HEK293 (cell line): ENCODE data around the gene PDRG1.

Source experiments
- CTCF ChIA-PET: fragments of 350-600 bp; formaldehyde crosslinking; extraction: SDS; loops from one replicate; lab custom pipeline; 2021; ENCODE audit warnings: antibody characterized with exemption; lab: Yijun Ruan, JAX
- POLR2A ChIA-PET: fragments of 300-600 bp; formaldehyde crosslinking; extraction: SDS; loops from one replicate; lab custom pipeline; 2020; ENCODE audit warnings: antibody characterized with exemption, inconsistent platforms; lab: Yijun Ruan, JAX
- H3K27ac ChIP-seq: fragments of 200-500 bp; sonication (Bioruptor generic); 2 replicates; pipeline ENCODE4 v1.5.1; 2014; ENCODE audit warnings: low read depth, low read length, control low read depth, inconsistent platforms; ENCODE audit errors: extremely low read depth
- H3K36me3 ChIP-seq, 2 experiments: fragments of 200-500 bp in 1 of 2; sonication (Bioruptor generic) in 1 of 2; 1 replicate in 1 of 2; 2 replicates in 1 of 2; pipeline ENCODE4 v1.5.1; 2014 to 2017; ENCODE audit warnings: inconsistent platforms in 2 of 2, low read length in 2 of 2; ENCODE audit not compliant: control insufficient read depth in 2 of 2, insufficient read depth in 1 of 2
- H3K4me1 ChIP-seq: fragments of 200-500 bp; sonication (Bioruptor generic); 2 replicates; pipeline ENCODE4 v1.5.1; 2014; ENCODE audit warnings: mild to moderate bottlenecking, low read length, inconsistent platforms; ENCODE audit not compliant: control insufficient read depth, insufficient read depth
- H3K4me3 ChIP-seq: 2 replicates; pipeline ENCODE4 v1.5.1; 2011; ENCODE audit warnings: low read depth, mild to moderate bottlenecking, control low read depth, low read length, moderate library complexity
- H3K9me3 ChIP-seq: fragments of 200-500 bp; sonication (Bioruptor generic); 2 replicates; pipeline ENCODE4 v1.5.1; 2014; ENCODE audit warnings: low read depth, low read length, inconsistent platforms; ENCODE audit not compliant: control insufficient read depth, insufficient read depth
- CTCF ChIP-seq: fragments of 450-650 bp; formaldehyde crosslinking; IDR thresholded peaks from 2 replicates; pipeline ENCODE4 v1.5.1; 2016; ENCODE audit warnings: missing biosample characterization, missing genetic modification characterization
- PRDM6 ChIP-seq: fragments of 450-650 bp; formaldehyde crosslinking; IDR thresholded peaks from 2 replicates; pipeline ENCODE4 v1.5.1; 2017; ENCODE audit warnings: missing biosample characterization, missing genetic modification characterization
- SETDB1 ChIP-seq: IDR thresholded peaks from one replicate; pipeline ENCODE4 v1.6.1; 2017; ENCODE audit warnings: mild to moderate bottlenecking, low read length, moderate library complexity, mixed read lengths; ENCODE audit not compliant: insufficient read length
- TCF7L2 ChIP-seq: IDR thresholded peaks from 2 replicates; pipeline ENCODE4 v1.6.1; 2011; ENCODE audit warnings: low read depth, mild to moderate bottlenecking, inconsistent platforms, low read length, moderate library complexity, borderline replicate concordance
- YY2 ChIP-seq: fragments of 450-650 bp; formaldehyde crosslinking; IDR thresholded peaks from 2 replicates; pipeline ENCODE4 v1.5.1; 2016; ENCODE audit warnings: missing biosample characterization, missing genetic modification characterization
- ZBTB11 ChIP-seq: fragments of 450-650 bp; formaldehyde crosslinking; conservative IDR thresholded peaks from 2 replicates; pipeline ENCODE4 v1.5.1; 2016; ENCODE audit warnings: low read depth, missing biosample characterization, missing genetic modification characterization
- ZNF133 ChIP-seq: fragments of 450-650 bp; formaldehyde crosslinking; IDR thresholded peaks from 2 replicates; pipeline ENCODE4 v1.5.1; 2016; ENCODE audit warnings: missing biosample characterization, missing genetic modification characterization
- ZNF2 ChIP-seq: fragments of 450-650 bp; formaldehyde crosslinking; IDR thresholded peaks from 2 replicates; pipeline ENCODE4 v1.5.1; 2016; ENCODE audit warnings: missing biosample characterization, missing genetic modification characterization
- ZNF514 ChIP-seq: fragments of 450-650 bp; formaldehyde crosslinking; IDR thresholded peaks from 2 replicates; pipeline ENCODE4 v1.5.1; 2016; ENCODE audit warnings: missing biosample characterization, missing genetic modification characterization
- ZNF558 ChIP-seq: fragments of 450-650 bp; formaldehyde crosslinking; IDR thresholded peaks from 2 replicates; pipeline ENCODE4 v1.5.1; 2016; ENCODE audit warnings: missing biosample characterization, missing genetic modification characterization
- ZNF639 ChIP-seq: fragments of 450-650 bp; formaldehyde crosslinking; IDR thresholded peaks from 2 replicates; pipeline ENCODE4 v1.5.1; 2016; ENCODE audit warnings: missing biosample characterization, missing genetic modification characterization

Gene PDRG1

GRCh38 chr20:31972471-31973021 lies 20.7 kb upstream of the PDRG1 start:
- CTCF ChIA-PET, result interaction anchor here (0.5 to 1.6 kb wide), 3 partner anchors 20 to 345 kb away, joined by 4 to 6 read pairs (median 4); partner anchors contain the start of gene PDRG1
- H3K36me3 ChIP-seq, result no peaks in the 10 kb centered on the region
- no peak overlapping the region for H3K27ac ChIP-seq
- no peaks in the 10 kb centered on the region for H3K4me1 ChIP-seq
- POLR2A ChIA-PET, result interaction anchor here (1.0 kb wide), 1 partner anchor 55 kb away, joined by 3 read pairs; no protein-coding TSS in a partner anchor
- no peak overlapping the region for H3K4me3 ChIP-seq
- TF ChIP-seq ZNF133 (tag by site-specific recombination), result no peak
- H3K9me3 ChIP-seq, result no peaks in the 10 kb centered on the region

GRCh38 chr20:31969991-31970390 lies 18.1 kb upstream of the PDRG1 start:
- TF ChIP-seq CTCF (tag by site-specific recombination) (no peak), ZNF639 (tag by site-specific recombination) (no peak), PRDM6 (no peak), YY2 (tag by site-specific recombination) (no peak), SETDB1 (no peak), TCF7L2 (no peak), ZNF514 (no peak), ZBTB11 (tag by site-specific recombination) (no peak), ZNF558 (tag by site-specific recombination) (no peak), ZNF2 (no peak)
- POLR2A ChIA-PET, result no interaction called here
- CTCF ChIA-PET, result interaction anchor here (0.9 to 1.5 kb wide), 2 partner anchors 117 to 266 kb away, joined by 6 read pairs; no protein-coding TSS in a partner anchor

More at GRCh38 chr20:31969991-31970390, 18.1 kb upstream of the PDRG1 start:
- Histone ChIP-seq H3K27ac (no peak overlapping the region), H3K9me3 (no peaks in the 10 kb centered on the region), H3K36me3 (no peaks in the 10 kb centered on the region), H3K4me1 (no peaks in the 10 kb centered on the region), H3K4me3 (no peak overlapping the region)
